NCI-H345 (cell line): ENCODE measurements around the gene SOX5.
"Not testable (repeated sequence)": the region's sequence is repeated elsewhere in the genome, so short reads cannot be mapped to it uniquely, and the experiment has no call there.

ENCODE experiments used
- DNase-seq: peaks from one replicate; lab custom pipeline; 2025; lab: John Stamatoyannopoulos, UW

Gene SOX5

GRCh38 chr12:23834076-23834475 lies 115.4 kb downstream of the SOX5 start:
- no peak for DNase-seq

- no peak for DNase-seq
Measured at GRCh38 chr12:23831739-23832138, 117.7 kb downstream of the SOX5 start.

- DNase-seq: peak; percentile 46
Measured at GRCh38 chr12:23830210-23830609, 119.3 kb downstream of the SOX5 start.

- no peak for DNase-seq
Measured at GRCh38 chr12:23827353-23827752, 122.1 kb downstream of the SOX5 start.

GRCh38 chr12:23825124-23825523 lies 124.3 kb downstream of the SOX5 start:
- DNase-seq: not testable (repeated sequence)

- no peak for DNase-seq
Measured at GRCh38 chr12:23824358-23824757, 125.1 kb downstream of the SOX5 start.

- not testable (repeated sequence) for DNase-seq
Measured at GRCh38 chr12:23822883-23823282, 126.6 kb downstream of the SOX5 start.

- DNase-seq: no peak
Measured at GRCh38 chr12:23817345-23817744, 132.1 kb downstream of the SOX5 start.

GRCh38 chr12:23816394-23816851 lies 133.0 kb downstream of the SOX5 start:
- DNase-seq: no peak

- no peak for DNase-seq
Measured at GRCh38 chr12:23815810-23816209, 133.7 kb downstream of the SOX5 start.

GRCh38 chr12:23813206-23813605 lies 136.3 kb downstream of the SOX5 start:
- DNase-seq: no peak

- DNase-seq: peak; percentile 45
Measured at GRCh38 chr12:23810329-23810902, 139.1 kb downstream of the SOX5 start.

GRCh38 chr12:23803540-23803939 lies 145.9 kb downstream of the SOX5 start:
- no peak for DNase-seq

- DNase-seq: no peak
Measured at GRCh38 chr12:23795494-23795893, 154.0 kb downstream of the SOX5 start.

- DNase-seq: no peak
Measured at GRCh38 chr12:23781118-23781517, 168.4 kb downstream of the SOX5 start.

- no peak for DNase-seq
Measured at GRCh38 chr12:23775208-23775607, 174.3 kb downstream of the SOX5 start.

- DNase-seq: no peak
Measured at GRCh38 chr12:23771240-23771949, 178.1 kb downstream of the SOX5 start.

- no peak for DNase-seq
Measured at GRCh38 chr12:23770202-23770938, 179.1 kb downstream of the SOX5 start.

GRCh38 chr12:23767834-23768233 lies 181.6 kb downstream of the SOX5 start:
- no peak for DNase-seq

- no peak for DNase-seq
Measured at GRCh38 chr12:23763724-23764123, 185.7 kb downstream of the SOX5 start.

GRCh38 chr12:23760495-23760894 lies 189.0 kb downstream of the SOX5 start:
- DNase-seq: peak; percentile 90

GRCh38 chr12:23758608-23759007 lies 190.9 kb downstream of the SOX5 start:
- DNase-seq: no peak

- DNase-seq: peak; percentile 78
Measured at GRCh38 chr12:23757541-23757962, 191.9 kb downstream of the SOX5 start.
